ENCODE data around the gene TRPC4AP.

DNA sequence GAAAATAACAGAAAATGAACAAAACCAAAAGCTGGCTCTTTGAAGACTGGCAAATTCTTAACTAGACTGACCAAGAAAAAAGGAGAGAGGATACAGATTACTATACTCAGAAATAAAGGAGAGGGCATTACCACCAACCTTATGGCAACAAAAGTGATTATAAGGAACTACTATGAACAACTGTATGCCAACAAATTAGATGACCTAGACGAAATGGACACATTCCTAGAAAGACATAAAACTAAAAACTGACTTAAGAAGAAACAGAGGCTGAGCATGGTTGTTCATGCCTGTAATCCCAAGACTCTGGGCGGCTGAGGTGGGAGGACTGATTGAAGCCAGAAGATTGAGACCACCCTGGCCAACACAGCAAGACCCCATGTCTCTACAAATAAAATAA lies 33.5 kb downstream of the TRPC4AP start:
- TF ChIP-seq, protein P1, sequence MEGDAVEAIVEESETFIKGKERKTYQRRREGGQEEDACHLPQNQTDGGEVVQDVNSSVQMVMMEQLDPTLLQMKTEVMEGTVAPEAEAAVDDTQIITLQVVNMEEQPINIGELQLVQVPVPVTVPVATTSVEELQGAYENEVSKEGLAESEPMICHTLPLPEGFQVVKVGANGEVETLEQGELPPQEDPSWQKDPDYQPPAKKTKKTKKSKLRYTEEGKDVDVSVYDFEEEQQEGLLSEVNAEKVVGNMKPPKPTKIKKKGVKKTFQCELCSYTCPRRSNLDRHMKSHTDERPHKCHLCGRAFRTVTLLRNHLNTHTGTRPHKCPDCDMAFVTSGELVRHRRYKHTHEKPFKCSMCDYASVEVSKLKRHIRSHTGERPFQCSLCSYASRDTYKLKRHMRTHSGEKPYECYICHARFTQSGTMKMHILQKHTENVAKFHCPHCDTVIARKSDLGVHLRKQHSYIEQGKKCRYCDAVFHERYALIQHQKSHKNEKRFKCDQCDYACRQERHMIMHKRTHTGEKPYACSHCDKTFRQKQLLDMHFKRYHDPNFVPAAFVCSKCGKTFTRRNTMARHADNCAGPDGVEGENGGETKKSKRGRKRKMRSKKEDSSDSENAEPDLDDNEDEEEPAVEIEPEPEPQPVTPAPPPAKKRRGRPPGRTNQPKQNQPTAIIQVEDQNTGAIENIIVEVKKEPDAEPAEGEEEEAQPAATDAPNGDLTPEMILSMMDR (IDR thresholded peaks at IDR 0.05): no peak
- TF ChIP-seq POLR2A (IDR thresholded peaks at IDR 0.05): no peak

Measured in esophagus squamous epithelium (tissue), 4 donors.